Measurements from ENCODE around the gene CAPN5. TPM values are rescaled to one million over a fixed set of nuclear protein-coding genes. Genes with fewer than 3 reads are reported as not detected.

Gene CAPN5
- total and polyA plus RNA-seq, 10 of the 15 experiments (the other 5 are each of a cell fraction or from before 2014, with no cell fraction given), result 0.02 to 0.33 (median 0.07) TPM; not detected in 3

DNA sequence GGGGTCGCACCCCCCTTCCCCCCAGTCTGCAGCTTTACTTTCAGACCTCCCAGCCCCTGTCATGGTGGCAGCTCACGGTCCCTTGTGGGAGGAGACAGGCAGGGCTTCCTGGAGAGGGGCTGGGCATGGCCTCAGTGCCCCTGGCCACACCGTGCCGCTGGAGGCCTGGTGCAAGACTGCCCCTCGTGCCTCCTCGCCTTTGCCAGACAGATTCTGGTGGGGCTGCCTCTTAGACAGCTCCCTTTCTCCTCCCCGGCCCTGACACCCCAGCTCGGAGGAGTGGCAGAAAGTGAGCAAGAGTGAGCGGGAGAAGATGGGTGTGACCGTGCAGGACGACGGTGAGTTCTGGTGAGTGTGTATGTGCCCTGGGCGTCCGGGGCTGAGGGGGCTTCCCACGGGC is 49.2 kb downstream of the CAPN5 start (continued):
- TF ChIP-seq, protein P1, sequence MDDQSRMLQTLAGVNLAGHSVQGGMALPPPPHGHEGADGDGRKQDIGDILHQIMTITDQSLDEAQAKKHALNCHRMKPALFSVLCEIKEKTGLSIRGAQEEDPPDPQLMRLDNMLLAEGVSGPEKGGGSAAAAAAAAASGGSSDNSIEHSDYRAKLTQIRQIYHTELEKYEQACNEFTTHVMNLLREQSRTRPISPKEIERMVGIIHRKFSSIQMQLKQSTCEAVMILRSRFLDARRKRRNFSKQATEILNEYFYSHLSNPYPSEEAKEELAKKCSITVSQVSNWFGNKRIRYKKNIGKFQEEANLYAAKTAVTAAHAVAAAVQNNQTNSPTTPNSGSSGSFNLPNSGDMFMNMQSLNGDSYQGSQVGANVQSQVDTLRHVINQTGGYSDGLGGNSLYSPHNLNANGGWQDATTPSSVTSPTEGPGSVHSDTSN (IDR thresholded peaks at IDR 0.05; ENCODE audit: insufficient replicate concordance, low read depth, low read length), result no peak
- TF ChIP-seq KAT2A (conservative IDR thresholded peaks at IDR 0.05; ENCODE audit: control insufficient read depth, low read depth, low read length), result no peak
- TF ChIP-seq, protein P2, sequence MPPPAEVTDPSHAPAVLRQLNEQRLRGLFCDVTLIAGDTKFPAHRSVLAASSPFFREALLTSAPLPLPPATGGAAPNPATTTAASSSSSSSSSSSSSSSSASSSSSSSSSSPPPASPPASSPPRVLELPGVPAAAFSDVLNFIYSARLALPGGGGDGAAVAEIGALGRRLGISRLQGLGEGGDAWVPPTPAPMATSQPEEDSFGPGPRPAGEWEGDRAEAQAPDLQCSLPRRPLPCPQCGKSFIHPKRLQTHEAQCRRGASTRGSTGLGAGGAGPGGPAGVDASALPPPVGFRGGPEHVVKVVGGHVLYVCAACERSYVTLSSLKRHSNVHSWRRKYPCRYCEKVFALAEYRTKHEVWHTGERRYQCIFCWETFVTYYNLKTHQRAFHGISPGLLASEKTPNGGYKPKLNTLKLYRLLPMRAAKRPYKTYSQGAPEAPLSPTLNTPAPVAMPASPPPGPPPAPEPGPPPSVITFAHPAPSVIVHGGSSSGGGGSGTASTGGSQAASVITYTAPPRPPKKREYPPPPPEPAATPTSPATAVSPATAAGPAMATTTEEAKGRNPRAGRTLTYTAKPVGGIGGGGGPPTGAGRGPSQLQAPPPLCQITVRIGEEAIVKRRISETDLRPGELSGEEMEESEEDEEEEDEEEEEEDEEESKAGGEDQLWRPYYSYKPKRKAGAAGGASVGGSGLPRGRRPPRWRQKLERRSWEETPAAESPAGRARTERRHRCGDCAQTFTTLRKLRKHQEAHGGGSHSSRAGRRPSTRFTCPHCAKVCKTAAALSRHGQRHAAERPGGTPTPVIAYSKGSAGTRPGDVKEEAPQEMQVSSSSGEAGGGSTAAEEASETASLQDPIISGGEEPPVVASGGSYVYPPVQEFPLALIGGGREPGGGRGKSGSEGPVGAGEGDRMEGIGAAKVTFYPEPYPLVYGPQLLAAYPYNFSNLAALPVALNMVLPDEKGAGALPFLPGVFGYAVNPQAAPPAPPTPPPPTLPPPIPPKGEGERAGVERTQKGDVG (CRISPR knock-in tag; IDR thresholded peaks at IDR 0.05), result no peak
- TF ChIP-seq RFX5 (IDR thresholded peaks at IDR 0.05; ENCODE audit: low read depth, low read length), result no peak
- TF ChIP-seq, protein P3, sequence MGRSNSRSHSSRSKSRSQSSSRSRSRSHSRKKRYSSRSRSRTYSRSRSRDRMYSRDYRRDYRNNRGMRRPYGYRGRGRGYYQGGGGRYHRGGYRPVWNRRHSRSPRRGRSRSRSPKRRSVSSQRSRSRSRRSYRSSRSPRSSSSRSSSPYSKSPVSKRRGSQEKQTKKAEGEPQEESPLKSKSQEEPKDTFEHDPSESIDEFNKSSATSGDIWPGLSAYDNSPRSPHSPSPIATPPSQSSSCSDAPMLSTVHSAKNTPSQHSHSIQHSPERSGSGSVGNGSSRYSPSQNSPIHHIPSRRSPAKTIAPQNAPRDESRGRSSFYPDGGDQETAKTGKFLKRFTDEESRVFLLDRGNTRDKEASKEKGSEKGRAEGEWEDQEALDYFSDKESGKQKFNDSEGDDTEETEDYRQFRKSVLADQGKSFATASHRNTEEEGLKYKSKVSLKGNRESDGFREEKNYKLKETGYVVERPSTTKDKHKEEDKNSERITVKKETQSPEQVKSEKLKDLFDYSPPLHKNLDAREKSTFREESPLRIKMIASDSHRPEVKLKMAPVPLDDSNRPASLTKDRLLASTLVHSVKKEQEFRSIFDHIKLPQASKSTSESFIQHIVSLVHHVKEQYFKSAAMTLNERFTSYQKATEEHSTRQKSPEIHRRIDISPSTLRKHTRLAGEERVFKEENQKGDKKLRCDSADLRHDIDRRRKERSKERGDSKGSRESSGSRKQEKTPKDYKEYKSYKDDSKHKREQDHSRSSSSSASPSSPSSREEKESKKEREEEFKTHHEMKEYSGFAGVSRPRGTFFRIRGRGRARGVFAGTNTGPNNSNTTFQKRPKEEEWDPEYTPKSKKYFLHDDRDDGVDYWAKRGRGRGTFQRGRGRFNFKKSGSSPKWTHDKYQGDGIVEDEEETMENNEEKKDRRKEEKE (IDR thresholded peaks at IDR 0.05), result no peak
- TF ChIP-seq SPI1 (IDR thresholded peaks at IDR 0.05; ENCODE audit: borderline replicate concordance, insufficient read depth, low read depth, low read length), result no peak
- TF ChIP-seq ZNF384 (IDR thresholded peaks at IDR 0.05; ENCODE audit: borderline replicate concordance, low read depth, low read length), result no peak
- TF ChIP-seq, protein P4, sequence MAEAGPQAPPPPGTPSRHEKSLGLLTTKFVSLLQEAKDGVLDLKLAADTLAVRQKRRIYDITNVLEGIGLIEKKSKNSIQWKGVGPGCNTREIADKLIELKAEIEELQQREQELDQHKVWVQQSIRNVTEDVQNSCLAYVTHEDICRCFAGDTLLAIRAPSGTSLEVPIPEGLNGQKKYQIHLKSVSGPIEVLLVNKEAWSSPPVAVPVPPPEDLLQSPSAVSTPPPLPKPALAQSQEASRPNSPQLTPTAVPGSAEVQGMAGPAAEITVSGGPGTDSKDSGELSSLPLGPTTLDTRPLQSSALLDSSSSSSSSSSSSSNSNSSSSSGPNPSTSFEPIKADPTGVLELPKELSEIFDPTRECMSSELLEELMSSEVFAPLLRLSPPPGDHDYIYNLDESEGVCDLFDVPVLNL (IDR thresholded peaks at IDR 0.05; ENCODE audit: low read depth, low read length), result no peak
- TF ChIP-seq TCF3 (IDR thresholded peaks at IDR 0.05; ENCODE audit: borderline replicate concordance, insufficient read depth, low read depth, low read length), result no peak
- no peak for TF ChIP-seq IKZF1 (conservative IDR thresholded peaks at IDR 0.05)
